Heart right ventricle (tissue), 16 donors: ENCODE measurements around the gene SETDB2. TPM values are rescaled to one million over a fixed set of nuclear protein-coding genes. Genes with fewer than 3 reads are reported as not detected.

Experiments
- ATAC-seq, 8 donors: fragments of 200-7000 bp; cut with Tn5 transposase; one replicate each; pipeline ENCODE4 v1.9.1; 2020; ENCODE audit warnings: mild to moderate bottlenecking in 8 of 8, moderate library complexity in 8 of 8, moderate number of reproducible peaks in 1 of 8
- DNase-seq, 2 donors: peaks; one replicate each; pipeline ENCODE4 v3.0.0-alpha.2; 2020
- H3K27ac ChIP-seq, 10 donors: fragments of 200-600 bp; sonication (generic) in 2 of 10; one replicate each; pipeline versions ENCODE4 v1.5.0 to v1.8.0; 2020 to 2022; ENCODE audit warnings: mild to moderate bottlenecking in 3 of 10
- H3K27me3 ChIP-seq, 7 donors: fragments of 200-600 bp; one replicate each; pipeline ENCODE4 v1.8.0; 2021 to 2022; ENCODE audit warnings: mild to moderate bottlenecking in 2 of 7
- H3K36me3 ChIP-seq, 9 donors: fragments of 200-600 bp; sonication (generic) in 1 of 9; one replicate each; pipeline versions ENCODE4 v1.5.0 to v1.8.0; 2020 to 2022; ENCODE audit warnings: mild to moderate bottlenecking in 2 of 9
- H3K4me1 ChIP-seq, 9 donors: fragments of 200-600 bp; sonication (generic) in 1 of 9; one replicate each; pipeline versions ENCODE4 v1.5.0 to v1.8.0; 2020 to 2022; ENCODE audit warnings: mild to moderate bottlenecking in 4 of 9
- H3K4me3 ChIP-seq, 10 donors: fragments of 200-600 bp; sonication (generic) in 2 of 10; one replicate each; pipeline versions ENCODE4 v1.5.0 to v1.8.0; 2020 to 2022; ENCODE audit warnings: mild to moderate bottlenecking in 7 of 10, moderate library complexity in 2 of 10
- H3K9me3 ChIP-seq, 11 donors: fragments of 200-600 bp in 10 of 11; sonication (generic) in 2 of 11; one replicate each; pipeline versions ENCODE4 v1.5.0 to v1.8.0; 2013 to 2022; ENCODE audit warnings: mild to moderate bottlenecking in 2 of 11, control low read depth in 1 of 11, moderate library complexity in 1 of 11
- CTCF ChIP-seq, 9 donors: fragments of 200-600 bp; sonication (generic) in 2 of 9; IDR thresholded peaks; one replicate each; pipeline versions ENCODE4 v1.5.0 to v1.8.0; 2021 to 2022; ENCODE audit warnings: antibody characterized with exemption in 9 of 9, mild to moderate bottlenecking in 5 of 9, moderate library complexity in 1 of 9
- WGBS, 2 donors: extraction: QIAGEN DNeasy Blood & Tissue Kit; methylation state at CpG; one replicate each; pipeline ENCODE4 v1.1.7; 2013; ENCODE audit warnings: inconsistent platforms in 1 of 2; 5-methylcytosine and 5-hydroxymethylcytosine counted together
- intact Hi-C, 10 donors: fragments of 100-400 bp; cut with DNase I; formaldehyde crosslinking; loops; one replicate each; pipeline versions ENCODE4 v1.11.1 to v1.14.2; 2022
- polyA plus RNA-seq, 2 donors: library from polyadenylated mRNA; stranded (reverse); fragments of 200-250 nt; gene quantifications; one replicate each; pipeline ENCODE4 v1.2.3, GENCODE V29; 2013
- total RNA-seq, 10 donors: library from RNA; stranded (reverse); fragmentation: NEBNext Ultra II Directional in 3 of 10; extraction: Animal tissue kit (Norgen Biotek cat#: 25700) in 3 of 10; gene quantifications; one replicate each; pipeline versions ENCODE4 v1.2.1 to v1.2.4, GENCODE V29; 2021 to 2023
- donor health status: Arrhythmogenic right ventricular cardiomyopathy.
- donor health status: ischemic (EF 13 %, LVEDD 7.1; RV severe dilation, severe dysfunction).
- donor health status: healthy with polysubstance abuse.
- donor health status: DM: no; HTN: yes; CAD: no.
- donor health status: DM: no; HTN: no; CAD: no.
- donor health status: ischemic (EF 25% LVEDD 6.9; RV normal size, moderate dysfunction).
- donor health status: ischemic (EF 25% LVEDD 5.7; RV mildly dilated, moderate dysfunction).
- donor health status: healthy.
- donor health status: DM: yes; HTN: yes; CAD: no.
- donor health status: Ischemic cardiomyopathy.
- donor health status: ischemic (EF 35%, LVEDD 5.7; RV mildly dilated, moderate dysfunction).
- donor health status: nonischemic (EF 11% LVEDD 7.7; RV severe dilation, severe dysfunction).
- donor health status: DM: yes; HTN: yes; CAD: no.
- donor health status: PGD.
- donor health status: ischemic (EF 29% LVEDD 5.4; RV normal size, mild dysfunction).
- donor health status: nonischemic (EF 23%, LVEDD 6.1; RV moderate dilation, normal function).

Gene SETDB2
- total and polyA plus RNA-seq, 12 donors: 3.8 to 18.2 (median 12.1) TPM

- Histone ChIP-seq H3K9me3 (no peaks in the 10 kb centered on the region), H3K4me3 (no peak overlapping the region), H3K4me1 (peaks cover 0 to 7% (median 0%) of the 10 kb centered on the region in 9 donors), H3K36me3 (peaks cover 0 to 100% (median 23%) of the 10 kb centered on the region in 9 donors), H3K27ac (no peak overlapping the region), H3K27me3 (no peaks in the 10 kb centered on the region)
- DNase-seq (no peak), ATAC-seq (peak in 2 of 8 donors; percentile 51 to 61)
- no peak for TF ChIP-seq CTCF (IDR thresholded peaks at IDR 0.05)
- intact Hi-C loops: no loop called here
- 39 to 60% methylated on average over 1 of the region's 1 CpG for WGBS, 2 donors
These were observed 28.1 kb downstream of the SETDB2 start for GRCh38 chr13:49472186-49472585.

GRCh38 chr13:49476529-49476928 is 32.5 kb downstream of the SETDB2 start:
- Histone ChIP-seq H3K9me3 (no peaks in the 10 kb centered on the region), H3K4me1 (peaks cover 0 to 17% (median 0%) of the 10 kb centered on the region in 9 donors), H3K36me3 (peaks cover 0 to 100% (median 23%) of the 10 kb centered on the region in 9 donors), H3K4me3 (no peak overlapping the region), H3K27me3 (no peaks in the 10 kb centered on the region), H3K27ac (no peak overlapping the region)
- WGBS, 2 donors: 87 to 93% methylated on average over 7 of the region's 7 CpGs
- no peak for TF ChIP-seq CTCF (IDR thresholded peaks at IDR 0.05)
- DNase-seq: no peak
- no peak for ATAC-seq
- intact Hi-C loops: no loop called here

- no peaks in the 10 kb centered on the region for H3K27me3 ChIP-seq
- TF ChIP-seq CTCF (IDR thresholded peaks at IDR 0.05): no peak
- H3K4me3 ChIP-seq: no peak overlapping the region
- no peaks in the 10 kb centered on the region for H3K9me3 ChIP-seq
- ATAC-seq: no peak
- peaks cover 0 to 100% (median 19%) of the 10 kb centered on the region in 9 donors for H3K36me3 ChIP-seq
- WGBS, 2 donors: 59 to 63% methylated on average over 5 of the region's 5 CpGs
- H3K4me1 ChIP-seq: peaks cover 0 to 10% (median 0%) of the 10 kb centered on the region in 9 donors
- intact Hi-C loops: no loop called here
- no peak overlapping the region for H3K27ac ChIP-seq
- no peak for DNase-seq
These were observed 37.7 kb downstream of the SETDB2 start for GRCh38 chr13:49481788-49482187.

- intact Hi-C loops: no loop called here
- ATAC-seq (no peak), DNase-seq (no peak)
- Histone ChIP-seq H3K36me3 (peaks cover 0 to 82% (median 19%) of the 10 kb centered on the region in 9 donors), H3K9me3 (no peaks in the 10 kb centered on the region), H3K4me1 (no peaks in the 10 kb centered on the region), H3K4me3 (no peak overlapping the region), H3K27me3 (no peaks in the 10 kb centered on the region), H3K27ac (no peak overlapping the region)
- TF ChIP-seq CTCF (IDR thresholded peaks at IDR 0.05): no peak
- WGBS, 2 donors: 94 to 95% methylated on average over 2 of the region's 2 CpGs
These were observed 44.5 kb downstream of the SETDB2 start for GRCh38 chr13:49488563-49488962.
